ENCODE data around the gene NRN1L.

The NRN1L gene

DNA sequence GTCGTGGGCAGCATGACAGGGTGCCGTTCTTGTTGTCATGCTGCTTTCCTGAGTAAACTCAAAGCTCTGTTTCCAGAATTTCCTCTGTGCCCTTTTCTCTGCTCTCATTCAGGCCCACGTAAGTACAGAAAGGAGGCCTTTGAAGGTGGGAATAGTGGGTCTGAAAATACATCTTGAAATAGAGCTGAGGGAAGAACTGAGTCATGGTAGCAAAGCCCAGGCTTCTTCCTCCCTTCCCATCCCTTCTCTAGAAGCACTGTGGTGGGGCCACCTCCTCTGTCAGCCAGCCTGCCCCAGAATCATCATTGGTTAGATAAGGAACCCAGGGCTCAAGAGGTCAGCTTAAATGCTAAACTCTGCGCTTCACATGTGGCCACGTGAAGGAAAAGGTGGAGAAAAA is 37.5 kb downstream of the NRN1L start:
- H3K4me1 ChIP-seq (ENCODE audit: insufficient read depth, low read length) = no peaks in the 10 kb centered on the region
- no peak overlapping the region for H3K4me3 ChIP-seq (ENCODE audit: low read depth in 1 of 2, low read length in 2 of 2)
- no peak overlapping the region for H3K9ac ChIP-seq (ENCODE audit: low read depth, low read length)
- peaks cover 48% of the 10 kb centered on the region for H4K20me1 ChIP-seq (ENCODE audit: insufficient read depth, low read length)
- no peak overlapping the region for H3K4me2 ChIP-seq (ENCODE audit: insufficient read depth, low read length)
- peaks cover 44% of the 10 kb centered on the region for H3K36me3 ChIP-seq (ENCODE audit: insufficient read depth, low read length)
- H3K79me2 ChIP-seq (ENCODE audit: insufficient read depth, low read length) = peaks cover 30% of the 10 kb centered on the region
- ATAC-seq (ENCODE audit: insufficient read depth, low read depth) (no peak), DNase-seq (no peak)
- TF ChIP-seq, protein P1, sequence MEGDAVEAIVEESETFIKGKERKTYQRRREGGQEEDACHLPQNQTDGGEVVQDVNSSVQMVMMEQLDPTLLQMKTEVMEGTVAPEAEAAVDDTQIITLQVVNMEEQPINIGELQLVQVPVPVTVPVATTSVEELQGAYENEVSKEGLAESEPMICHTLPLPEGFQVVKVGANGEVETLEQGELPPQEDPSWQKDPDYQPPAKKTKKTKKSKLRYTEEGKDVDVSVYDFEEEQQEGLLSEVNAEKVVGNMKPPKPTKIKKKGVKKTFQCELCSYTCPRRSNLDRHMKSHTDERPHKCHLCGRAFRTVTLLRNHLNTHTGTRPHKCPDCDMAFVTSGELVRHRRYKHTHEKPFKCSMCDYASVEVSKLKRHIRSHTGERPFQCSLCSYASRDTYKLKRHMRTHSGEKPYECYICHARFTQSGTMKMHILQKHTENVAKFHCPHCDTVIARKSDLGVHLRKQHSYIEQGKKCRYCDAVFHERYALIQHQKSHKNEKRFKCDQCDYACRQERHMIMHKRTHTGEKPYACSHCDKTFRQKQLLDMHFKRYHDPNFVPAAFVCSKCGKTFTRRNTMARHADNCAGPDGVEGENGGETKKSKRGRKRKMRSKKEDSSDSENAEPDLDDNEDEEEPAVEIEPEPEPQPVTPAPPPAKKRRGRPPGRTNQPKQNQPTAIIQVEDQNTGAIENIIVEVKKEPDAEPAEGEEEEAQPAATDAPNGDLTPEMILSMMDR (IDR thresholded peaks at IDR 0.05; ENCODE audit: borderline replicate concordance, extremely low read depth, low read length, poor library complexity, severe bottlenecking) = no peak
- H3K27me3 ChIP-seq (ENCODE audit: insufficient read depth, low read length, poor library complexity) = no peaks in the 10 kb centered on the region
- H3K9me3 ChIP-seq (ENCODE audit: insufficient read depth, low read length, severe bottlenecking) = no peaks in the 10 kb centered on the region
- no peak overlapping the region for H3K27ac ChIP-seq (ENCODE audit: low read length)
- H2AFZ ChIP-seq (ENCODE audit: low read depth, low read length) = no peak overlapping the region

DNA sequence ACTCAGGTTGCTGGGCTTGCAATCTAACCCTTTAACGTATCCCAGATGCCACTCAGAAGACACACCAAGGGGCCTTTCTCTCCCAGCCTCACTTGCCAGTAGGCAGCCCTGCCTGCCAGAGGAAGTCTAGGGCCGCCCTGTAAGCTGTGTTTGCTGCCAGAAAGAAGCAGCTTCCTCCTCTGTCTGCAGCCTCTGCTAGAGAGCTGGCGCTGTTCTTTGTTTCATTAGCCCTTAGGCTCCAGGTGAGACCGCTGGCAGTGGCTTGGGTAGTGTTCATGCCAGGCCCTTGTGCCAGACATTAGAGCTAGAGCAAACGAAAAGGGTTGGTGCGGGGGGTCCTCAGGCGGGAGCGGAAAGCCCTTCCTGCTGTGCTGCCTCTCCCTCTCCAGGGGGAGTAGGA is 38.1 kb downstream of the NRN1L start:
- H4K20me1 ChIP-seq (ENCODE audit: insufficient read depth, low read length) = peaks cover 47% of the 10 kb centered on the region
- ATAC-seq (ENCODE audit: insufficient read depth, low read depth) = no peak
- no peak overlapping the region for H3K27ac ChIP-seq (ENCODE audit: low read length)
- H2AFZ ChIP-seq (ENCODE audit: low read depth, low read length) = no peak overlapping the region
- no peaks in the 10 kb centered on the region for H3K4me1 ChIP-seq (ENCODE audit: insufficient read depth, low read length)
- H3K4me3 ChIP-seq (ENCODE audit: low read depth in 1 of 2, low read length in 2 of 2) = no peak overlapping the region
- H3K36me3 ChIP-seq (ENCODE audit: insufficient read depth, low read length) = peaks cover 44% of the 10 kb centered on the region
- no peak overlapping the region for H3K4me2 ChIP-seq (ENCODE audit: insufficient read depth, low read length)
- no peak overlapping the region for H3K9ac ChIP-seq (ENCODE audit: low read depth, low read length)
- DNase-seq = no peak
- TF ChIP-seq, protein P1 (IDR thresholded peaks at IDR 0.05; ENCODE audit: borderline replicate concordance, extremely low read depth, low read length, poor library complexity, severe bottlenecking) = no peak
- no peak for TF ChIP-seq EZH2 (IDR thresholded peaks at IDR 0.05; ENCODE audit: borderline replicate concordance, low read depth, low read length, severe bottlenecking)
- H3K9me3 ChIP-seq (ENCODE audit: insufficient read depth, low read length, severe bottlenecking) = no peaks in the 10 kb centered on the region
- no peaks in the 10 kb centered on the region for H3K27me3 ChIP-seq (ENCODE audit: insufficient read depth, low read length, poor library complexity)
- H3K79me2 ChIP-seq (ENCODE audit: insufficient read depth, low read length) = peaks cover 25% of the 10 kb centered on the region

DNA sequence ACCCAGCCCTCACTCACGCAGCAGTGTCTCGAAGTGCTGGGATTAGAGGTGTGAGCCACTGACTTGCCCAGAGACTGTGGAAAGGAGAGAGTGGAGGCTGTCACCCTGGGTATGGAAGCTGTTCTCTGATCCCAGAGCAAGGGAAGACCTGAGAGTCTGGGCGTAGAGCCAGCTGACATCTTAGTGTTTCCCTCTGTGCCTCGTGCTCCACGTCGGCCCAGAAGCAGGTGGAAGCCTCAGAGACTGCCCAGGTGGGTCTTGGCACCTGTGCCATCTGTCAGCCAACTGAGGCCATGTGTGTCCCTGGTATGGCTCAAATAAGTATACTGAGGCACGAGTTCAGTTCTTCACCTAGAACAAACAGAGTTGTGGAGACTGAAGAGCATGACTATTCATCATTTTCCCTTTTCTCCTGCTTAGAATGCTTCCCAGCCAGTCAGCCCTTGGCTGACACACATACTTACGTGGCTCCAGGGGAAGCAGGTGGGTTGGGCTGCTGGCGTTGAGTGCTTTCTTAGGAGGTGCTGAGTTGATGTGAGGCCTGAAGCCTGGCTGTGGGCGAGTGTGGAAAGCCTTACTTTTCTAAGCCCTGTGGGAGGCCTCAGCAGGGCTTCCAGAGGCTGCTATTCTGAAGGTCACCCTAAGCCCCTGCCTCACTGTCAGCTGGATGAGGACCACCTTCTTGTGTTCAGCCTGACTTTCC is 38.9 kb downstream of the NRN1L start:
- H4K20me1 ChIP-seq (ENCODE audit: insufficient read depth, low read length) = peaks cover 43% of the 10 kb centered on the region
- DNase-seq (no peak), ATAC-seq (ENCODE audit: insufficient read depth, low read depth) (no peak)
- no peak overlapping the region for H2AFZ ChIP-seq (ENCODE audit: low read depth, low read length)
- no peaks in the 10 kb centered on the region for H3K4me1 ChIP-seq (ENCODE audit: insufficient read depth, low read length)
- H3K36me3 ChIP-seq (ENCODE audit: insufficient read depth, low read length) = peaks cover 46% of the 10 kb centered on the region
- TF ChIP-seq EZH2 (IDR thresholded peaks at IDR 0.05; ENCODE audit: borderline replicate concordance, low read depth, low read length, severe bottlenecking) = no peak
- TF ChIP-seq, protein P1 (IDR thresholded peaks at IDR 0.05; ENCODE audit: borderline replicate concordance, extremely low read depth, low read length, poor library complexity, severe bottlenecking) = no peak
- no peak overlapping the region for H3K4me3 ChIP-seq (ENCODE audit: low read depth in 1 of 2, low read length in 2 of 2)
- no peaks in the 10 kb centered on the region for H3K27me3 ChIP-seq (ENCODE audit: insufficient read depth, low read length, poor library complexity)
- H3K4me2 ChIP-seq (ENCODE audit: insufficient read depth, low read length) = no peak overlapping the region
- H3K9ac ChIP-seq (ENCODE audit: low read depth, low read length) = no peak overlapping the region
- H3K27ac ChIP-seq (ENCODE audit: low read length) = no peak overlapping the region
- no peaks in the 10 kb centered on the region for H3K9me3 ChIP-seq (ENCODE audit: insufficient read depth, low read length, severe bottlenecking)
- H3K79me2 ChIP-seq (ENCODE audit: insufficient read depth, low read length) = peaks cover 18% of the 10 kb centered on the region
